Suppressor macrophage treated with lipopolysaccharide for 4 hours (primary cell): ENCODE measurements around the gene INHBB.
"Not testable (repeated sequence)": the region's sequence is repeated elsewhere in the genome, so short reads cannot be mapped to it uniquely, and the experiment has no call there.

ENCODE experiments used
- DNase-seq: peaks from one replicate; pipeline ENCODE4 v3.0.0-alpha.2; 2020

INHBB gene

DNA sequence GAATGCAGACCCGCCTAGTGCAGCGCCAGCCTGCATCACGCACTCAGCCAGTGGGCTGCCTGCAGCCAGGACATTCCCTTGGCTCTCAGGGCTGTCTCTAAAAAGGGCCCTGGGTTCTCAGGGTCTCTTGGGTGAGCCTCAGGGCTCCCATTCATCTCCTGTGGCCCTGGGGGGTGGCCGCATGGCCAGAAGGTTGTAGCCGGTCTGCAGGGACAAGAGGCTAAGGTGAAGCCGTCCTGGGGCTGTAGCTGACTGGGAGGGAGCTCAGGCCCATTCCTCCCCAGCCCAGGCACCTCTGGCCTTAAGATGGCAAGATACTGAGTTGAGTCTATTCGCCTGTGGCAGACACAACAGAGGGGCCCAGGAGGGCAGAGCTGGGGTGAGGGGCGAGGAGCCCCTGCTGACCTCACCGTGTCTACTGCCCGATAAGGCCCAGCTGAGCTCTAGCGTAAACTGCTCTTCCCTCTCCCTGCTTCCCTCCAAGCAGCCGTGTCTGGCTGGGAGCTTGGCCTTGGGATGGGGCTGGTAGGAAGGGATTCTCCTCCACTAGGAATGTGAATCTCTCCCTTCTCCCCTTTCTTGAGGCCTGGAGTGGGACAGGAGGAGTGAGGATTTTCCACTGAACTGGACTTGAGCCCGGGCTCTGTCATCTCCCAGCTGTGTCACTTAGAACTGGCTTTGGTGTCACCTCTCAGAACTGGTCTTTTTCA lies 37.9 kb downstream of the INHBB start:
- DNase-seq: no peak

DNA sequence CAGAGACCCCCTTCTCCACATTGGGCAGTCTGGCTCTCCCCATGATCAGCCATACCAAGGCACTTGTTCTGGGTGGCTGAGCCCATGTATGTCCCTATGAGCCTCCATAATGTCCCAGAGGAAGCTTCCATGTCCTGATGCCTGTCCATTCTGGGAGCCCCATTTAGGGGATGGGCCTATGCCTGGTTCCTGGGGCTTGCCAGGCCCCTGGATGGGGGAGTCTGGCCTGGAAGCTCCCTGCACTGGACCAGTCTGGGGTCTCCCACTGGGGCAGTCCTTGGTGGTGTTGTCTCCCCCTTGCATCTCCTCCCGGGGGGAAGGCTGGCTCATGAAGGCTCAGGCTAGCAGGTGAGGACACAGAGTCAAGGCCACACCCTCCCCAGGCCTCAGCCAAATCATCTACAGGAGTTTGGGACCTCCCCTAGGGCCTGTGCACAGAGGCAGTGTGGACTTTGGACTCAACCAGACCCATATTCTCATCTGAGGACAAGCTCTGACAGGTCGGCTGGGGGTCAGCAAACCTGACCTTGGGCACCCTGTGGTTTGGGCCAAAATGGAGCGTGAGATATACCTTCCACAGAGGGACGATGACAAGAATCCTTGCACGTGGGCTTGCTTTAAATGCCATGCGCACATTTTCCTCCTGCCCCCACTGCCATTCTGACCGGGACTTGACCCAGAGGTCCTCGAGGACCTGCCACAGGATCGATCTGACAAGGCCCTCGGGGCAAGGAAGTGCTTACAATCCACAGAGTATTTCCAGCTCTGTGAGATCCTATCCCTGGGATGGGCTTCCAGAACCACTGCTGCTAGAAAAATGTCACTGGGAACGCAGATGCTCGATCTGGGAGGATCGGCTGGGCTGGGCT lies 38.8 kb downstream of the INHBB start:
- no peak for DNase-seq

DNA sequence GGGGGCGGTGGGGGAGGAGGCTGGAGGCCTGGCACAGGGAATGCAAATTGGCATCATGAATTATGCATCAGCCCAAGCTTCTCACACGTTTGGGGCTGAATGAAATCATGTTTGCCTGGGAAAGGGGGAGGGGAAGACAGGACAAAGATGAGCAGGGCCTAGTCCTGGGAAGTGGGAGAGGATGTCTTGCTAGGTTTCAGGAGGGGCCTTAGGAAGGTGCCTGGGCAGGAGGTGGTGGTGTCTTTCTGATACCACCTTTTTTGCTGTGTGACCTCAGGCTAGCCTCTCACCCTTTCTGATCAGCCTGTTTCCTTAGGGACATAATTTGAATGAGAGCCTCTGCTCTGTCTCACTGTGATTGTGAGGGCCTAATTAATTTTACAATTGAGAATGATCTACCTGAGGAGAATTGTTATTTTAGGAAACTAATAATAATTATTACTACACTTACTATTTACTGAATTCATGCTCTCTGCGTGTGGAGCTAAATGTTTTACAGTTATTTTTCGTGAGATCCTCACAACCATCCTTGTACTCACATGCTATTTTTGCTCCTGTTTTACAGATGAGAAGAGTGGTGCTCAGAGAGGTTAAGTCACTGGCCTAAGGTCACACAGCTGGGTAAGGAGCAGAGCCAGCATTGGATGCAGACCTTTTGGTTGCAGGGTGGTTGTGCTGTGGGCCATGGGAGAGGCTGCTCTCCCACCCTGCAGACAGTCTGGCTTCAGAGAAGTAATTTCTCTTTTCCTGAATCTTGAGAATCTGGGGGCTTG lies 39.6 kb downstream of the INHBB start:
- no peak for DNase-seq

DNA sequence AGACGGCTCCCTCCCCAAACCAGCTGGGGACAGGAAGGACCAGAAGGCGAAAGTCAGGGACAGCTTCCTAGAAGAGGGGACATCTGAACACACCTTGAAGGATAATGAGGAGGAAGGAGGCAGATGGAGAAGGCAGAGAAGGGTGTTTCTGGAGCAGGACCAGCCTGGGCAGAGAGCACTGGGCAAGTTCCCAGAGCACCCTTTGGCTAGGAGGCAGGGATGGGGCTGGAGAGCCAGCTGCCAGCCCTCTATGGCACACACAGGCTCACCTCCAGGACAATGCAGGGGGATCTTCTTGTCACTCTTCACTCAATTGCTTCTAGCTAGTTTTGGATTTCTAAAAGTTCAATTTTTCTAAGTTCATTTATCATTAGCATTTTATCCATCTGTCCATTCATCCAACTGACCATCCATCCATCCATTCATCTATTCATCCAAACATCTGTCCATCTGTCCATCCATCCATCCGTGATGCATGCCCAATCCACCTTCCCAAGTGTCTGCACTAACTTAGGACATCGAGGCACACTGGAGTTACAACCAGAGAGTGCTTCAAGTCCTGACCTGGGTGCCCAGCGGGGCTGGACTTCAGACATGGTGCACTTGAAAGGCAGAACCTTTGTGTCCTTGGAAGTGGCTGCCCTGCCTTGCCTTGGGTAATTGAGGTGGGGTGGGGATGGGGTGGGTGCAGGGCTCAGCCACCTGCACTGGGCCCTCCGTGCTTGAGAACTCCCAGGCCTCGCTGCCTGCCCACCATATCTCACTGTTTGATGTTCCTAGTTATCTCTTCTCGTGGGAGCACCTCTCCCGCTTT lies 42.5 kb downstream of the INHBB start:
- no peak for DNase-seq

DNA sequence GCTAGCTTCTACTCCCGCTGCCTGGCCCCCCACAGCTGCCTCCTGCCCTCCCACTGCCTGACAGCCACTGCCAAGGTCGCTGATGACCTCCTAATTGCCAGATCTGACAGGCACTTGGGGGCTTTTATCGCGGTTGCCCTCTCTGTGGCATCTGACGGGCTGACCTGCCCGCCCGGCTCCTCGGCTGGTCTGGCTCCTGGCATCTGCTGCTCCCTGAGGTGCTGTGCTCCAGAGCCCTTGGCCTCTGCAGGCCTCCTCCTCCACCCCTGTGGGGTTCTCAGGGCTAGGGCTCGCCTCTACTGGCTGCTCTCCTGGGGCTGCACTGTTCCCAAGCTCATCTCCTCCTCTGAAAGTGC lies 43.1 kb downstream of the INHBB start:
- DNase-seq: no peak

DNA sequence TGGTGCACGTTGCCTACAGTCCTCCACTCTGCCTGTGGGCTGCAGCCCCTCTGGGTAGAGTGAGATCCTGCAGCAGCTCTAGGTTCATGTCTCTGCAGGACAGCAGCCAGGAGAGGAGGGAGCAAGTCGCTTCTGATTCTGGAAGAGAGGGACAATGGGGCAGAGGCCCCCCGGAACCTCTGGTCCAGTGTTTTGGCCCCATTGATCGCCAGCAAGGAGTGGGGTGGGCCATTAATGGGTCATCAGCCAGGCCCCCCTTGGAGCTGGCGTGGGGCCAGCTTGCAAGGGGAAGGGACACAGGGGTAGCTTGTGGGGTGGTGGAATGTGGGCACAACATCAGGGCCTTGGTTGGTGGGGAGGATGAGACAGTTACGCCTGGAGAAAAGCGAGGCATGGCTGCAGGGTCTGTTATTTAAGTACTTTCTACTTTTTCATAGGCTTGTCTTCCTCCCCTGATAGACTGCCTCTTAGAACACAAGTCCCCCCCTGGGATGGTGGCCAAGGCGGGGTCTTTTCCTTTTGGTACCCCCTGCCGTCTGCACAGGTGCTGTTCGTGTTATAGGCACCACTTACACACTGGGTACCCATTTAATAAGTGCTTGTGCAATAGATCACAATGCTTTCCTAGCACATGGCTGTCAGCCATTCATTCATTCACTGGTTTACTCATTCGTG lies 44.6 kb downstream of the INHBB start:
- DNase-seq: no peak

DNA sequence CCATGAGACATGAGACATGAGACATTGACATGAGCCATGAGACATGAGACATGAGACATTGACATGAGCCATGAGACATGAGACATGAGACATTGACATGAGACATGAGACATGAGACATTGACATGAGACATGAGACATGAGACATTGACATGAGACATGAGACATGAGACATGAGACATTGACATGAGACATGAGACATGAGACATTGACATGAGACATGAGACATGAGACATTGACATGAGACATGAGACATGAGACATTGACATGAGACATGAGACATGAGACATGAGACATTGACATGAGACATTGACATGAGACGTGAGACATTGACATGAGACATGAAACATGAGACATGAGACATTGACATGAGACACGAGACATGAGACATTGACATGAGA lies 45.4 kb downstream of the INHBB start:
- not testable (repeated sequence) for DNase-seq

DNA sequence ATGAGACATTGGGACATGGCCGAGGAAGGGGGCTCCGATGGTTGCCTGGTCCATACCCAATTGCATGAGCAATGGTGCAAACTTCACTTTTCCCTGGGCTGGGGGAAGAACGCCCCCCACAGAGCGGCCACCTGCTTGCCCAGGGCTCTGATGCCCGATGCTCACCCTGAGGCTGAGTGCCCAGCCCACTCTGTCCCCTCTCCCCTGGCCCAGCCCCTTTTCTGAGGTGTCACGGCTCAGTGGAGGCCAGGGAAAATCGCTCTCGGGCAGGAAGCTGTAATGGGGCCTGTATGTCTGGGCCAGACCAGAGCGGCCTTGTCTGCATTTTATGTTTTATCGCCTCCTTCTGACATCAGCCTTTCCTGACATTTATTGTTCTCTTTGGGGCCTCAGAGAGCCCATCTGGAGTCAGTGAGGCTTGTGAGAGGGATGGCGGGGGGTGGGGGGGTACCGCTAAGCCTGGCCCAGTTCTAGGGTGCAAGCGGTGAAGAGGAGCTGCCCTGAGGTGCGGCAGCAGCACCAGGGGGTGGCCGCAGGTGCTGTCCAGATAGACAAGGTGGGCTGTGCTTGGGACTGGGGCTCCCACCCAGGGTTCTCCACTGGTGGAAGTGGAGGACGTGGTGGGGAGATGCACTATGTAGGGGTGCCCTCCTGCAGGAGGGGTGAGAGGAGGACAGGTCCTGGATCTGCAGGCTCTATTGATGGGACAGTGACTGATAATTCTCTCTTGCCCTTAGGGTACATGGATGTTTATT lies 46.2 kb downstream of the INHBB start:
- DNase-seq: no peak

DNA sequence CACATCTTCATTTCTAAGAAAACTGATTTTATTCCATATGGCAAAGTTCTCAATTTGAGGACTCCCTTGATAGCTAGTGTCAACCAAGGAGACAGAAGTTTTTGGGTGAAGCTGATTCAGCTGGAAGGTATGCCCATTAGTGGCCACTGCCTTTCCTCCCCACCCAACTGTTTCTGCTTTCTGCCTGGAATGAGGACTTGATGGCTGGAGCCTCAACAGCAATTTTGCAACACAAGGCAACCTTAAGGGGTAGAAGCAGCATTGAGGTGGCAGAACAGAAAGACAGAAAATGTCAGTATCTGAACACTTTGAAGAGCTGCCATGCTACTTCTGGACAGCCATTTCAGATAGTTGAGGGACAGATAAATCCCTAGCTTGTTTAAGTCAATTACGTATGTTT lies 47.0 kb downstream of the INHBB start:
- no peak for DNase-seq

DNA sequence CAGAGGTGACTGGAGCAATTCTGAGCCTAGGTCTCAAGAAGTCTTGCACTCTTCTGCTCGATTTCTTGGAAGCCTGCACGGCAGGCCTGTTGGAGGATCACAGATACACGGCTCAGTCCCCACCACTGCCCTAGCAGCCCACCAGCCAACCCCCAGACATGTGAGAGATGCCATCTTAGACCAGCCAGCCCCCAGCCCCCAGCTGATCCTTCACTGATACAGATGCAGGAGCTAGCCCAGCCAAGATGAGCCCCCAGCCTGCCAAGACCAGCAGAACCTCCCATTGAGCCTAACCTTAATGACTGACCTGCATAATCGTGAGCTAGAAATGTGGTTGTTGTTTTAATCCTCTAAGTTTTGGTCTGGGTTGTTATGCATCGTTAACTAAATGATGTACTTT lies 47.5 kb downstream of the INHBB start:
- DNase-seq: no peak

DNA sequence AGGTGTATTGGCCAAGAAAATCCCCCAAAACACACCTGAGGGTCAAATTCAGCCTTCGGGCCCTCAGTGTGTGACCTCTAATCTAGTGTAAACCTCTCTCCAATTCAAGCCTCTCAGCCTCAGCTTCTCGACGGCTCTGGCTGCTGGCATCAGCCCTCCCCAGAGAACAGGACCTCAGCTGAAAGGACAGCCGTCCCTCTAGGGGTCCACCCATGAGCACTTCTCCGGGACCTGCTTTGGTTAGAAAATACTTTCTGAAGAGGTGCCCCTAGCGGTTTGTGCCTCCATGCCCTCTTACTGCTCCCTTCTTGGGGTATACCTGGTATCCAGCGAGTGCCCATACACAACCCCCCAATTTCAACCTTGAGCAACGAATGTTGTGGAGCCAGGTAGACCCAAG lies 48.8 kb downstream of the INHBB start:
- DNase-seq: no peak

DNA sequence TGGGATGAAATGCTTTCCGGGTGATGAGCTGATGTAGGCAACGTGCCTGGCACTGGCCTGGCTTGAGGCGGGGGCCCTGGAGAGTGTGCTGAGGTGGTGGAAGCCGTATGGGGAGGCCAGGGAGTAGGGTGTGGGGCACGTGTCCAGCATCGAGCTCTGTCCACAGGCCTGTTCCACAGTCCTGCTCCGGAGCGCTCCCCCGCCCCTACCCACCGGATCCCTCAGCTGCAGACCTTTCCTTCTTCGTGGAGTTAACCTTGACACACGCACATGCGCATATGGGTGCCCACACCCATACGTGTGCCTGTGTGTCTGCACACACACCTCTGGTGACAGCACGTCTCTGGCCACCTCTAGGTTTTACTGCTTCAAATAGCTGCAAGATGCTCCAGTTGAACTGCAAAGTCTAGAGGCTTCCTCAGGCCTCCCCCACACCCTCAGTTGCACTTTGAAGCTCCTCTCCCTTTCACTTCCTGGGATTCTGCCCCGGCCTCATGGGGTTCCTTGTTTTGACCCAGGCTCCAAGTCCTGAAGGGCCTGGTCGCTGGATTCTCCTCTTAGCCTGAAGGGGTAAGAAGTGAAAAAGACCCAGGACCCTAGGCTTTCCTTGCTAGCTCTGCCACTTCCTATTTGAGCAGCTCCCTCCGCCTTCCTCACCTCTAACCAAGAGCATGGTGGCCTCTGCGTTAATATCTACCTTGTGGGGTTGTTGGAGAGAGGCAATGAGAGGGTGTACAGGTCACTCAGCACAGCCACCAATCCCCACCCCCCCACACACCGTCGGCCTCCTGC lies 49.5 kb downstream of the INHBB start:
- DNase-seq: no peak

DNA sequence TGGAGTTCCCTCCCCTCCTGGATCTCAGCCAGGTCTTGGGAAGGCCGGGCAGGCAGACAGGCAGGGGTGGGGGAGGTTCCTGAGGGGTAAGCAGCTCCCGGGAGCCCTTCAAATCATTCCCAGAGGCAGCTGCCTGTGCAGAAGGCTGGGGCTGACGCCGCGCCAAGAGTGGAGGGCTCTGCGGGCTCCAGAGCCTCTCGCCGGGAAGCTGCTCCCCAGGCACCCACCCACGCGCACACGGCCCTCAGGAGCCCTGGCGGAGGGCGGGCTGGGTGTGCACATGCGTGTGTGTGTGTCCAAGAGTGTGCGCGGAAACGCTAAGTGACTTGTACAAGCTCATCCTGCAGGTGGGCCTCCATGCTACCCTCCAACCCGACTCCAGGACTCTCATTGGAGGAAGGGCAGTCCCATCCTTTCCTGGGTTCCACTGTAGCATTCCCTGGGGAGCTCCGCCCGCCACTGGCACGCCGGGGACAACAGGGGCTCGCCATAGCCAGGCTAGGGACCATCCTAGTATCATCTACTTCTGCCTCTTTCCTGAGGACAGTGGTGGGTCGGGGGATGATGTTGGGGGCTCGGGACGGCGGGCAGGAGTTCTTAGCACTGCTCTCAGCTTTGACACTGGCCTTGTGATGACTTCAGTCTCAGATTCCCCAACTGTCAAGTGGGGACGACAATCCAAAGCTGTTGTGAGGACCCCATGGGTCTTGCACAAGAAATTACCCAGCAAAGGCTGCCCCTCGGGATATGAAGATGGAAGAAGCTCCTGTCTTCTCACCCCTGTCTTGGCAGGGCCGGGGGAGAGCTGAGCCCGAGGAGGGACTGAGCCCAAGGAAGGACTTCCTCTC lies 50.3 kb downstream of the INHBB start:
- DNase-seq: no peak

DNA sequence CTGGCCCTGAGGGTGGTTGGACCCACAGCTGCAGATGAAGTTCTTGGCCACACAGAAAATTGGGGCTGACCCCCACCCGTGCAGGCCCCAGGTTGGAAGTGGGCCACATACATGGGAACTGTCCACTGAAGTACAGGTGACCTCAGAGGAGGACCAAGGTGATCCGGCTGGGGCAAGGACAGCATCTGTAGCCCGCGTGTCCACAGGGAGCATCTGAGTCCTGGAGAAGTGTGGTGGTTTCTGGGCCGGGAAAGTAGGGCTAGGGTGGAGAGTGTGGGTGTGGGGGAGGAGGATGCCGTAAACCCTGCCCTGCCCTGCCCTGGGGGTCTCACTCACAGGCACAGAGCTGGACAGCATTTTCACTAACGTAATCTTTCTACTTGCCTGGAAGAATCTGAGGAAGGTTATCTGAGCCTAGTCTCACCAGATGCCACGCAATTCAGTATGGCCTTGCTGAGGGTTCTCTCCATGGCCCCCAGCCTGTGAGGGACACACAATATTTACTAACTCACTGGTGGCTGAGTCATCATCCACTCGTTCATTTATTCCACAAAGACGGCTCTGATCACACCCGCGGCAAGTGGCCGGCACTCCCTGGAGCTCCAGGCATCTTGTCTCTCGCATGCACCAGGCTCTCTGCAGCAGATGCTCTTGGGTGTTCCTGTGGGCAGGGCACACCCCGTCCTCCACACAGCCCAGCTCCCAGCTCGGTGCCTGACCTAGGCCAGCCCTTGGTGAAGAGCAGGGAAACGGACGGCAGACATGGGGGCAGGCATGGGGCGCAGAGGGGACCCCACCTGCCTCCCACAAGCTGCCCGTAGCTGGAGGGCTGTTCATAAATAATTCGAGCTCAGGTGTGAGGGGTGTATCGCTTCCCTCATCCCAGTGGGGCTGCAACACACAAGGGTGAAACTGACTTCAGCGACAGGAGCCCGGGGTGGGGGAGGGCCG lies 51.2 kb downstream of the INHBB start:
- DNase-seq: no peak

DNA sequence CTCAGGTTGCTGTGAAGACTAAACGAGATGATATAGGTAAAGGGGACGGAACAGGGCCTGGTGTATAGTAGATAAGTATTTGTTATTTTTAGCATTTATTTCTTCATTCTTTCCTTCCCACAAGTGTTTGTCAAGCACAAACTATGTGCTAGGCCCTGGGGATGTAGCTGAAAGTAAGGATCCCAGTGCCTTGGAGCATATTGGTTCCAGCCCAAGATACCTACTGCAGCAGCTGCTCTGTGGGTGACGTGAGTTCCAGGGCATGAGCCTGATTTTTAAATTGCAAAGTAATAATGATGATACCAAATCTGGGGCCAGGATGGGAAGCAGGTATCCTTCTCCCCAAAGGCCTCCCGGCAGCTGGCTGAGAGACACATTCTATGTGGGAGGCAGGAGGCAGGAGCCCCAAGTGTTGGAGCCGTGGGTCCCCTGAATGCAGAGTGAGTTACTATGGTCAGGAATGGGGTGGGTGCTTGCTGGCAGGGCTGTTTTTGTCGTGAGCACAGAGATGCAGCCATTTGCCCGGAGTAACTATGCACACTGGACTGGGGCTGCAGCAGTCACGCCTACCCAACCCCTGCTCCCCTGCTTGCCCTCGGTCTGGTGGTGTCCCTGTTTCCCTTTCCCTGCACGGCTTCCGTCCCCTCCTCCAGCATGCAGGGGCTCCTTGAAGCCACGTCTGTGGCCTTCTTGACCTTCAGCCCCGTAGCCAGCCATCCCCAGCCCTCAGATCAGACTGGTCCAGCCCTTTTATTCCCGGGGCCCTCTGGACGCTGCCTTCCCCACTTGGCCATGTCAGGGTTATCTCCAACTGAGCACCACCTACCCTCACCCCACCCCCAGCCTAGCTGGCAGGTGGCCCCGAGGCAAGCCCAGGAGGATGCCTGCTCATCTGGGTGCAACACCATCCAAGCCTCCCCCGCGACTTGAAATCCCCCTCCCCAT lies 52.4 kb downstream of the INHBB start:
- DNase-seq: no peak

DNA sequence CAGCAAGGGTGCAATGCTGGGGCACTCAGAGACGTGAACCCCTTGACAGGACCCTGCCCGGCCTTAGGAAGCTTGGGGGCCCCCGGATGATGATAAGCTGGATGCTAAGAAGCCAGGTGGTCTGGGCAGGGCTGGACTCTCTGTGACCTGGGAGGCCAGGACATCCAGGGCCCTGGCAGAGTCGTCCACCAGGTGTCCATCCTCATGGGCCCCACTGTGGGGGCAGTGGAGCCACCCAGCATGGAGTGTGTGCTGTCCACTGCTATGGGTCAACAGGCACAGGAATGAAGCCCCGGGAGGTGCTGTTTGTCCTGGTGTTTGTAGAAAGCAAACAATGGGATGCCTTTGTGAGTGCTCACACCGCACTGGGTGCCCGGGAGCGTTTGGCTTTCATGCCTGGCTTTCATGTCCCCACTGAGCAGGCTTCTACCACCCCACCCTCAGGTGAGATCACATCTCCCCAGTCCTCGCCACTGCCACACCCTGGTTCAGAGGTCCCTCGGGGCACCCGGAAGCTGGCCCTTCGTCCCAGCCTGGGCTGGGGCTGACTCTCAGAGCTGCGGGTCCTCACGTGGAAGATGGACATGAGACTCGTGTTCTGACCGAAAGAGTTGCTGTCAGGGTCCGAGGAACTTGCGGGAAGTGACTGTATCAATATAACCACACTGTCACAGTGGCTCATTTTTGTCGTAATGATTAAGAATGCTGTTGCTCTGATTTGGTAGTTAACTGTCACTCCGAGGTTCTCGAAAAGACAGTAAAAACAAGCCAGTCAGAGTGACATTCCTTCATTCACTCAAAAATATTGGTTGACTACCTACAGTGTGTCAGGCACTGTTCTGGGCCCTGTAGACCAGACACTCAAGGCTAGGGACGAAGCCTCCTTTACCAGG lies 53.3 kb downstream of the INHBB start:
- DNase-seq: no peak
